Liver (tissue), 9 donors: Measurements from ENCODE around the gene PTPRN2. TPM values are rescaled to one million over a fixed set of nuclear protein-coding genes. Genes with fewer than 3 reads are reported as not detected.

Experiments
- DNase-seq: peaks from one replicate; pipeline ENCODE4 v3.0.0-alpha.2; 2017; ENCODE audit warnings: low spot score
- H3K27ac ChIP-seq, 2 donors: one replicate each; pipeline ENCODE4 v1.7.0; 2013; ENCODE audit warnings: inconsistent platforms in 2 of 2, low read length in 2 of 2, control low read depth in 1 of 2, low read depth in 1 of 2, mild to moderate bottlenecking in 1 of 2
- H3K27me3 ChIP-seq, 4 donors: one replicate each; pipeline versions ENCODE4 v1.6.1 to v1.7.0; 2013; ENCODE audit warnings: low read length in 3 of 4, inconsistent platforms in 1 of 4, mild to moderate bottlenecking in 1 of 4, moderate library complexity in 1 of 4; ENCODE audit not compliant: control insufficient read depth in 4 of 4, insufficient read depth in 4 of 4
- H3K36me3 ChIP-seq, 4 donors: one replicate each; pipeline versions ENCODE4 v1.6.1 to v1.7.0; 2013; ENCODE audit warnings: low read length in 3 of 4, mild to moderate bottlenecking in 3 of 4, low read depth in 1 of 4, moderate library complexity in 1 of 4; ENCODE audit not compliant: control insufficient read depth in 4 of 4, insufficient read depth in 3 of 4
- H3K4me1 ChIP-seq, 4 donors: one replicate each; pipeline versions ENCODE4 v1.6.1 to v1.7.0; 2013; ENCODE audit warnings: low read length in 3 of 4, mild to moderate bottlenecking in 3 of 4, moderate library complexity in 1 of 4; ENCODE audit not compliant: control insufficient read depth in 4 of 4, insufficient read depth in 4 of 4
- H3K4me3 ChIP-seq, 3 donors: one replicate each; pipeline versions ENCODE4 v1.6.1 to v1.7.0; 2013; ENCODE audit warnings: low read length in 3 of 3, control low read depth in 1 of 3, low read depth in 1 of 3, mild to moderate bottlenecking in 1 of 3
- H3K9ac ChIP-seq, 2 donors: one replicate each; pipeline ENCODE4 v1.7.0; 2013; ENCODE audit warnings: low read length in 2 of 2, mild to moderate bottlenecking in 2 of 2, moderate library complexity in 2 of 2, control low read depth in 1 of 2, low read depth in 1 of 2
- H3K9me3 ChIP-seq, 4 donors: one replicate each; pipeline versions ENCODE4 v1.6.1 to v1.7.0; 2013; ENCODE audit warnings: low read length in 3 of 4; ENCODE audit not compliant: control insufficient read depth in 4 of 4
- EGR1 ChIP-seq, 2 donors: IDR thresholded peaks; 2 replicates each; pipeline ENCODE4 v1.6.1; 2016 to 2018; ENCODE audit warnings: antibody characterized with exemption in 2 of 2, low read depth in 2 of 2
- FOXA1 ChIP-seq: IDR thresholded peaks from 2 replicates; pipeline ENCODE4 v1.6.1; 2016; ENCODE audit warnings: antibody characterized with exemption
- GABPA ChIP-seq, 2 donors: IDR thresholded peaks in 1 of 2; conservative IDR thresholded peaks in 1 of 2; 2 replicates each; pipeline ENCODE4 v1.6.1; 2016; ENCODE audit warnings: antibody characterized with exemption in 2 of 2, mild to moderate bottlenecking in 1 of 2, moderate library complexity in 1 of 2
- HNF4A ChIP-seq, 2 donors: conservative IDR thresholded peaks; 2 replicates each; pipeline ENCODE4 v1.6.1; 2016; ENCODE audit warnings: antibody characterized with exemption in 2 of 2, mild to moderate bottlenecking in 2 of 2
- JUND ChIP-seq, 2 donors: IDR thresholded peaks; 2 replicates each; pipeline ENCODE4 v1.6.1; 2016; ENCODE audit warnings: antibody characterized with exemption in 2 of 2
- MAX ChIP-seq: IDR thresholded peaks from 2 replicates; pipeline ENCODE4 v1.6.1; 2016; ENCODE audit warnings: antibody characterized with exemption
- RXRA ChIP-seq, 2 donors: IDR thresholded peaks; 2 replicates each; pipeline ENCODE4 v1.6.1; 2017 to 2018; ENCODE audit warnings: antibody characterized with exemption in 2 of 2, mild to moderate bottlenecking in 1 of 2
- SP1 ChIP-seq: IDR thresholded peaks from 2 replicates; pipeline ENCODE4 v1.6.1; 2018; ENCODE audit warnings: antibody characterized with exemption, mild to moderate bottlenecking
- YY1 ChIP-seq: IDR thresholded peaks from 2 replicates; pipeline ENCODE4 v1.6.1; 2016; ENCODE audit warnings: antibody characterized with exemption, mild to moderate bottlenecking
- WGBS: extraction: QIAGEN DNeasy Blood & Tissue Kit; methylation state at CpG from one replicate; pipeline ENCODE4 v1.1.7; 2013; 5-methylcytosine and 5-hydroxymethylcytosine counted together
- polyA plus RNA-seq, 2 donors: library from polyadenylated mRNA; stranded (reverse) in 1 of 2; unstranded in 1 of 2; fragments of 200-250 nt in 1 of 2; fragments of >200 nt in 1 of 2; fragmentation: Nextera tagmentation in 1 of 2; extraction: Ambion mirVana in 1 of 2; gene quantifications; one replicate each; pipeline versions ENCODE4 v1.2.1 to v1.2.3, GENCODE V29; 2013 to 2015
- total RNA-seq, 2 donors: library from RNA; depleted of rRNA; stranded (reverse); fragments of >200 nt; gene quantifications; one replicate each; pipeline ENCODE4 v1.2.3, GENCODE V29; 2014
- TF ChIP-seq, protein P1 (sequence below): fragments of 150-350 bp; IDR thresholded peaks from 2 replicates; pipeline ENCODE4 v1.5.1; 2017; ENCODE audit warnings: improper control_type of control experiment, low read depth, low read length; ENCODE audit not compliant: missing input control
- TF ChIP-seq, protein P2 (sequence below): IDR thresholded peaks from 2 replicates; pipeline ENCODE4 v1.6.1; 2016; ENCODE audit warnings: antibody characterized with exemption
- donor health status: healthy.
- donor health status: healthy.
- donor health status: healthy.
- donor health status: healthy.
- donor health status: healthy.

The PTPRN2 gene
- total and polyA plus RNA-seq, 4 donors, result 0.75 to 1.9 (median 1.1) TPM

- no peak for DNase-seq
- H3K27ac ChIP-seq, result no peak overlapping the region
Measured at GRCh38 chr7:158025686-158026600, 561.7 kb downstream of the PTPRN2 start.

DNA sequence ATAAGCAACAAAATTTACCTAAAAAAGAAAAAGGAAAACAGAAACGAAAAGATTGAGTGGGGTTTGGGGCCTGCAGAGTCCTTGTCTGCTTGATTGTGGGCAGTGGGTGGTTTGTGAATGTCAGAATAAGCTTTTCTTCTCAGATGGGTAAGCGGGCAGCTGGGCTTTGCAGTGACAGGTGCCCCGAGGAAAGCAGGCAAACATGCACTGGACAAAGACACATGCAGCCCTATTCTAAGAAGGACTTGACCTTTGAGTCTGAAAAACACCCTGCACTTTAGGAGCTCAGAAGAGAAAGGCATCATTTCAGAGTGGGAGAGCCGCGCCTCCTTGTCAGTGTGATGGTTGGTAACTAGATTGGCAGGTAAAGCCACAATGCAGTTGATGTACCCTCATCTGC lies 562.7 kb downstream of the PTPRN2 start:
- no peak for DNase-seq

More at GRCh38 chr7:158025686-158026600, 561.7 kb downstream of the PTPRN2 start:
- Histone ChIP-seq H3K36me3 (no peaks in the 10 kb centered on the region), H3K4me3 (no peak overlapping the region), H3K9ac (no peak overlapping the region), H3K27me3 (peaks cover 0 to 3% (median 0%) of the 10 kb centered on the region in 4 donors), H3K9me3 (no peaks in the 10 kb centered on the region), H3K4me1 (no peaks in the 10 kb centered on the region)
- TF ChIP-seq EGR1 (IDR thresholded peaks at IDR 0.05; ENCODE audit: low read depth in 2 of 2), result no peak
- no peak for TF ChIP-seq JUND (IDR thresholded peaks at IDR 0.05)
- TF ChIP-seq FOXA1, result no peak
- TF ChIP-seq, protein P1, sequence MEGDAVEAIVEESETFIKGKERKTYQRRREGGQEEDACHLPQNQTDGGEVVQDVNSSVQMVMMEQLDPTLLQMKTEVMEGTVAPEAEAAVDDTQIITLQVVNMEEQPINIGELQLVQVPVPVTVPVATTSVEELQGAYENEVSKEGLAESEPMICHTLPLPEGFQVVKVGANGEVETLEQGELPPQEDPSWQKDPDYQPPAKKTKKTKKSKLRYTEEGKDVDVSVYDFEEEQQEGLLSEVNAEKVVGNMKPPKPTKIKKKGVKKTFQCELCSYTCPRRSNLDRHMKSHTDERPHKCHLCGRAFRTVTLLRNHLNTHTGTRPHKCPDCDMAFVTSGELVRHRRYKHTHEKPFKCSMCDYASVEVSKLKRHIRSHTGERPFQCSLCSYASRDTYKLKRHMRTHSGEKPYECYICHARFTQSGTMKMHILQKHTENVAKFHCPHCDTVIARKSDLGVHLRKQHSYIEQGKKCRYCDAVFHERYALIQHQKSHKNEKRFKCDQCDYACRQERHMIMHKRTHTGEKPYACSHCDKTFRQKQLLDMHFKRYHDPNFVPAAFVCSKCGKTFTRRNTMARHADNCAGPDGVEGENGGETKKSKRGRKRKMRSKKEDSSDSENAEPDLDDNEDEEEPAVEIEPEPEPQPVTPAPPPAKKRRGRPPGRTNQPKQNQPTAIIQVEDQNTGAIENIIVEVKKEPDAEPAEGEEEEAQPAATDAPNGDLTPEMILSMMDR, result no peak
- no peak for TF ChIP-seq SP1
- TF ChIP-seq GABPA (IDR thresholded peaks at IDR 0.05 in 1 of 2, conservative IDR thresholded peaks at IDR 0.05 in 1 of 2), result no peak
- TF ChIP-seq YY1, result no peak
- TF ChIP-seq MAX, result no peak
- WGBS, result 93% methylated on average over 30 of the region's 30 CpGs

GRCh38 chr7:158024351-158024715 lies 563.3 kb downstream of the PTPRN2 start:
- Histone ChIP-seq H3K27ac (no peak overlapping the region), H3K4me3 (no peak overlapping the region), H3K36me3 (no peaks in the 10 kb centered on the region), H3K27me3 (peaks cover 0 to 3% (median 0%) of the 10 kb centered on the region in 4 donors), H3K9ac (no peak overlapping the region), H3K9me3 (no peaks in the 10 kb centered on the region), H3K4me1 (no peaks in the 10 kb centered on the region)
- TF ChIP-seq, protein P2, sequence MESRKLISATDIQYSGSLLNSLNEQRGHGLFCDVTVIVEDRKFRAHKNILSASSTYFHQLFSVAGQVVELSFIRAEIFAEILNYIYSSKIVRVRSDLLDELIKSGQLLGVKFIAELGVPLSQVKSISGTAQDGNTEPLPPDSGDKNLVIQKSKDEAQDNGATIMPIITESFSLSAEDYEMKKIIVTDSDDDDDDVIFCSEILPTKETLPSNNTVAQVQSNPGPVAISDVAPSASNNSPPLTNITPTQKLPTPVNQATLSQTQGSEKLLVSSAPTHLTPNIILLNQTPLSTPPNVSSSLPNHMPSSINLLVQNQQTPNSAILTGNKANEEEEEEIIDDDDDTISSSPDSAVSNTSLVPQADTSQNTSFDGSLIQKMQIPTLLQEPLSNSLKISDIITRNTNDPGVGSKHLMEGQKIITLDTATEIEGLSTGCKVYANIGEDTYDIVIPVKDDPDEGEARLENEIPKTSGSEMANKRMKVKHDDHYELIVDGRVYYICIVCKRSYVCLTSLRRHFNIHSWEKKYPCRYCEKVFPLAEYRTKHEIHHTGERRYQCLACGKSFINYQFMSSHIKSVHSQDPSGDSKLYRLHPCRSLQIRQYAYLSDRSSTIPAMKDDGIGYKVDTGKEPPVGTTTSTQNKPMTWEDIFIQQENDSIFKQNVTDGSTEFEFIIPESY, result no peak
- TF ChIP-seq RXRA (IDR thresholded peaks at IDR 0.05), result no peak
- DNase-seq, result no peak
- WGBS, result 76% methylated on average over 6 of the region's 6 CpGs

More for the DNA sequence above, 562.7 kb downstream of the PTPRN2 start:
- WGBS, result 81% methylated on average over 5 of the region's 5 CpGs
- no peak for TF ChIP-seq HNF4A (conservative IDR thresholded peaks at IDR 0.05)
- no peaks in the 10 kb centered on the region for H3K36me3 ChIP-seq
- H3K9ac ChIP-seq, result no peak overlapping the region
- H3K27ac ChIP-seq, result no peak overlapping the region
- no peak overlapping the region for H3K4me3 ChIP-seq
- no peaks in the 10 kb centered on the region for H3K9me3 ChIP-seq
- peaks cover 0 to 3% (median 0%) of the 10 kb centered on the region in 4 donors for H3K27me3 ChIP-seq
- no peaks in the 10 kb centered on the region for H3K4me1 ChIP-seq
